Fibroblast of the conjunctiva (primary cell): ENCODE measurements around the gene LRPAP1.

Source experiments
- DNase-seq: peaks from one replicate; pipeline ENCODE4 v3.0.0-alpha.2; 2010; ENCODE audit warnings: low read depth

LRPAP1 gene

GRCh38 chr4:3531318-3531878, 824 bp downstream of the LRPAP1 start:
- DNase-seq, result no peak

GRCh38 chr4:3530663-3531254, 1.5 kb downstream of the LRPAP1 start:
- no peak for DNase-seq

GRCh38 chr4:3530051-3530450, 2.2 kb downstream of the LRPAP1 start:
- DNase-seq, result no peak

GRCh38 chr4:3529363-3529762, 2.9 kb downstream of the LRPAP1 start:
- no peak for DNase-seq

GRCh38 chr4:3527914-3528876, 4.0 kb downstream of the LRPAP1 start:
- no peak for DNase-seq

- no peak for DNase-seq
These were observed 4.9 kb downstream of the LRPAP1 start for GRCh38 chr4:3527101-3527913.

GRCh38 chr4:3526456-3526855, 5.8 kb downstream of the LRPAP1 start:
- DNase-seq, result no peak

- no peak for DNase-seq
These were observed 6.4 kb downstream of the LRPAP1 start for GRCh38 chr4:3525532-3526430.

- DNase-seq, result no peak
These were observed 7.3 kb downstream of the LRPAP1 start for GRCh38 chr4:3524920-3525319.

GRCh38 chr4:3524349-3524748, 7.9 kb downstream of the LRPAP1 start:
- DNase-seq, result no peak

- DNase-seq, result no peak
These were observed 8.5 kb downstream of the LRPAP1 start for GRCh38 chr4:3523628-3524221.

GRCh38 chr4:3523146-3523627, 9.0 kb downstream of the LRPAP1 start:
- DNase-seq, result no peak

- no peak for DNase-seq
These were observed 9.6 kb downstream of the LRPAP1 start for GRCh38 chr4:3522651-3523050.

GRCh38 chr4:3522326-3522640, 9.9 kb downstream of the LRPAP1 start:
- DNase-seq, result no peak

GRCh38 chr4:3521621-3522325, 10.4 kb downstream of the LRPAP1 start:
- no peak for DNase-seq

GRCh38 chr4:3520796-3521600, 11.2 kb downstream of the LRPAP1 start:
- no peak for DNase-seq

- no peak for DNase-seq
These were observed 11.9 kb downstream of the LRPAP1 start for GRCh38 chr4:3520276-3520675.

- no peak for DNase-seq
These were observed 12.6 kb downstream of the LRPAP1 start for GRCh38 chr4:3519468-3520264.
